Fibroblast of the aortic adventitia (primary cell): ENCODE measurements around the gene HLA-B. TPM values are rescaled to one million over a fixed set of nuclear protein-coding genes. Genes with fewer than 3 reads are reported as not detected.
A peak's percentile ranks its signal among the peaks of the same experiment; 100 is the strongest.
"Not testable (repeated sequence)": the region's sequence is repeated elsewhere in the genome, so short reads cannot be mapped to it uniquely, and the experiment has no call there.

Experiments
- DNase-seq: peaks from one replicate; pipeline ENCODE4 v3.0.0-alpha.2; 2010; ENCODE audit warnings: low read depth
- H3K4me3 ChIP-seq: 2 replicates; pipeline ENCODE4 v1.5.1; 2011; ENCODE audit warnings: low read depth, mild to moderate bottlenecking, control low read depth, low read length, moderate library complexity
- CTCF ChIP-seq: IDR thresholded peaks from 2 replicates; pipeline ENCODE4 v1.5.1; 2011; ENCODE audit warnings: mild to moderate bottlenecking, low read length, control low read depth, inconsistent platforms; ENCODE audit not compliant: insufficient read depth
- total RNA-seq: library from RNA; depleted of rRNA; stranded (reverse); fragments of >200 nt; gene quantifications from 2 replicates; pipeline ENCODE4 v1.2.3, GENCODE V29; 2012; ENCODE audit warnings: low replicate concordance

HLA-B gene
- total RNA-seq: 52.0 and 84.2 TPM in 2 replicates

- peak; percentile 85 for DNase-seq
- no peak for TF ChIP-seq CTCF
- H3K4me3 ChIP-seq: peak within 1 kb of the TSS; percentile 66
Observed at GRCh38 chr6:31356946-31357466, at the start of gene HLA-B. HLA-B (minus strand) TSS chr6:31357179; CDS start chr6:31357158, 21 bp downstream.

GRCh38 chr6:31405996-31406395, 49.0 kb upstream of the HLA-B start:
- no peak for DNase-seq
- TF ChIP-seq CTCF: no peak
- no peak overlapping the region for H3K4me3 ChIP-seq

GRCh38 chr6:31404061-31404364, 47.0 kb upstream of the HLA-B start:
- DNase-seq: not testable (repeated sequence)
- H3K4me3 ChIP-seq: peak overlapping the region; percentile 90

- peak; percentile 79 for DNase-seq
- H3K4me3 ChIP-seq: peak within 1 kb of the TSS; percentile 90
- no peak for TF ChIP-seq CTCF
Observed at GRCh38 chr6:31403283-31404060, 46.5 kb upstream of the HLA-B start, which contains the start of gene MICA. MICA (plus strand) TSS chr6:31403595; CDS start chr6:31403633, 38 bp downstream.

GRCh38 chr6:31402324-31403282, 45.6 kb upstream of the HLA-B start:
- TF ChIP-seq CTCF: no peak
- DNase-seq: peak; percentile 24
- peak overlapping the region; percentile 90 for H3K4me3 ChIP-seq

GRCh38 chr6:31401403-31401802, 44.4 kb upstream of the HLA-B start:
- DNase-seq: peak; percentile 87
- peak overlapping the region; percentile 90 for H3K4me3 ChIP-seq
- TF ChIP-seq CTCF: no peak
